Esophagus mucosa (tissue), 1 donor: ENCODE measurements around the gene PPM1M. TPM values are rescaled to one million over a fixed set of nuclear protein-coding genes. Genes with fewer than 3 reads are reported as not detected.
A peak's percentile ranks its signal among the peaks of the same experiment; 100 is the strongest.

Source experiments
- ATAC-seq: fragments of 200-7000 bp; cut with Tn5 transposase; one replicate; pipeline ENCODE4 v1.9.1; 2020
- total RNA-seq: library from RNA; stranded (reverse); gene quantifications from one replicate; pipeline ENCODE4 v1.2.4, GENCODE V29; 2023
- donor health status: DM: yes; HTN: yes; CAD: no.

The PPM1M gene
- total RNA-seq, 1 donor from 2014 or later = 9.5 TPM

- peak; percentile 92 for ATAC-seq
Observed at GRCh38 chr3:52216585-52217408, 28.8 kb upstream of the PPM1M start.

- no peak for ATAC-seq
Observed at GRCh38 chr3:52217409-52217805, 28.2 kb upstream of the PPM1M start.

- no peak for ATAC-seq
Observed at GRCh38 chr3:52218026-52218425, 27.5 kb upstream of the PPM1M start.

- ATAC-seq = no peak
Observed at GRCh38 chr3:52218454-52218853, 27.1 kb upstream of the PPM1M start.

- ATAC-seq = peak; percentile 2
Observed at GRCh38 chr3:52218937-52219650, 26.5 kb upstream of the PPM1M start.

GRCh38 chr3:52220380-52221026, 25.1 kb upstream of the PPM1M start:
- peak; percentile 49 for ATAC-seq

GRCh38 chr3:52221141-52221562, 24.4 kb upstream of the PPM1M start:
- ATAC-seq = no peak

- no peak for ATAC-seq
Observed at GRCh38 chr3:52221563-52222318, 23.8 kb upstream of the PPM1M start.

- ATAC-seq = no peak
Observed at GRCh38 chr3:52222319-52223221, 23.0 kb upstream of the PPM1M start.

- no peak for ATAC-seq
Observed at GRCh38 chr3:52223449-52224408, 21.8 kb upstream of the PPM1M start.

GRCh38 chr3:52225452-52226228, 19.9 kb upstream of the PPM1M start, which contains the start of gene TLR9:
Gene TLR9 (minus strand): TSS chr3:52225645. CDS start chr3:52225529, 116 bp downstream.
- peak; percentile 43 for ATAC-seq

GRCh38 chr3:52226229-52226817, 19.2 kb upstream of the PPM1M start:
- no peak for ATAC-seq

- ATAC-seq = no peak
Observed at GRCh38 chr3:52227117-52227516, 18.4 kb upstream of the PPM1M start.

GRCh38 chr3:52227766-52228165, 17.8 kb upstream of the PPM1M start:
- no peak for ATAC-seq

GRCh38 chr3:52228266-52228665, 17.3 kb upstream of the PPM1M start:
- ATAC-seq = no peak

- no peak for ATAC-seq
Observed at GRCh38 chr3:52228751-52229291, 16.7 kb upstream of the PPM1M start.

GRCh38 chr3:52229656-52230055, 15.9 kb upstream of the PPM1M start:
- no peak for ATAC-seq

GRCh38 chr3:52230461-52230860, 15.1 kb upstream of the PPM1M start:
- ATAC-seq = no peak
